IPS-18c (cell line): ENCODE measurements around the gene NUP107.

Source experiments
- H3K4me3 ChIP-seq: 2 replicates; pipeline ENCODE4 v1.7.0; 2013; ENCODE audit warnings: low read depth, mild to moderate bottlenecking, low read length, moderate library complexity; ENCODE audit not compliant: insufficient read depth
- H3K9me3 ChIP-seq: one replicate; pipeline ENCODE4 v1.6.1; 2013; ENCODE audit warnings: mild to moderate bottlenecking, low read length, moderate library complexity; ENCODE audit not compliant: control insufficient read depth, insufficient read depth

NUP107 gene

GRCh38 chr12:68788554-68789143, 101.9 kb downstream of the NUP107 start:
- Histone ChIP-seq H3K9me3 (peaks cover 2% of the 10 kb centered on the region), H3K4me3 (no peak overlapping the region)

- peaks cover 2% of the 10 kb centered on the region for H3K9me3 ChIP-seq
- H3K4me3 ChIP-seq = no peak overlapping the region
These were observed 102.5 kb downstream of the NUP107 start for GRCh38 chr12:68789144-68789878.

GRCh38 chr12:68790081-68790951, 103.5 kb downstream of the NUP107 start:
- H3K9me3 ChIP-seq = no peaks in the 10 kb centered on the region
- no peak overlapping the region for H3K4me3 ChIP-seq

GRCh38 chr12:68790952-68791234, 104.1 kb downstream of the NUP107 start:
- Histone ChIP-seq H3K4me3 (no peak overlapping the region), H3K9me3 (no peaks in the 10 kb centered on the region)

GRCh38 chr12:68791897-68792481, 105.2 kb downstream of the NUP107 start:
- no peaks in the 10 kb centered on the region for H3K9me3 ChIP-seq
- H3K4me3 ChIP-seq = no peak overlapping the region

- no peaks in the 10 kb centered on the region for H3K9me3 ChIP-seq
These were observed 106.2 kb downstream of the NUP107 start for GRCh38 chr12:68792952-68793351.

GRCh38 chr12:68793436-68793835, 106.7 kb downstream of the NUP107 start:
- Histone ChIP-seq H3K9me3 (no peaks in the 10 kb centered on the region), H3K4me3 (no peak overlapping the region)

More at GRCh38 chr12:68792952-68793351, 106.2 kb downstream of the NUP107 start:
- no peak overlapping the region for H3K4me3 ChIP-seq

- no peaks in the 10 kb centered on the region for H3K9me3 ChIP-seq
- H3K4me3 ChIP-seq = no peak overlapping the region
These were observed 107.3 kb downstream of the NUP107 start for GRCh38 chr12:68793975-68794652.

- Histone ChIP-seq H3K4me3 (no peak overlapping the region), H3K9me3 (no peaks in the 10 kb centered on the region)
These were observed 108.0 kb downstream of the NUP107 start for GRCh38 chr12:68794653-68795251.
